ENCODE results near the gene TTC21B.

TTC21B gene

DNA sequence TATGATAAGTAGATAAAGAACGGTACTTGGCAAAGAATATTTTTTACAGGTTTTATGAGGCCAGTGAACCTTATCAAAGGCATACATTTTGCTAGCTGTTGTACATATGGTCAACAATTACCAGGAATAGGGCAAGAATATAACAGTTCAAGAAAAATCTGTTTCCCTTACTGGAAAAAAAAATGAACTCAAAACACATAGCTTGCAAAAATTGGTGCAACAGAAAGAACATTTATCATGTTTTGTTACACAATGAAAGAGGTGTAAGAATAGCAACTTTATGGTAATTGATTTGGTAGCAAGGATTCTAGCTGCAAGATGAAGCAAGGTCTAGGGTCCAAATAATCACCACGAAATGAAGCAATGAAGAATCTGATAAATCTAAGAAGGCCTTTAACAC is 41.6 kb downstream of the TTC21B start:
- no peak for DNase-seq (ENCODE audit: extremely low spot score)
- TF ChIP-seq, protein P1, sequence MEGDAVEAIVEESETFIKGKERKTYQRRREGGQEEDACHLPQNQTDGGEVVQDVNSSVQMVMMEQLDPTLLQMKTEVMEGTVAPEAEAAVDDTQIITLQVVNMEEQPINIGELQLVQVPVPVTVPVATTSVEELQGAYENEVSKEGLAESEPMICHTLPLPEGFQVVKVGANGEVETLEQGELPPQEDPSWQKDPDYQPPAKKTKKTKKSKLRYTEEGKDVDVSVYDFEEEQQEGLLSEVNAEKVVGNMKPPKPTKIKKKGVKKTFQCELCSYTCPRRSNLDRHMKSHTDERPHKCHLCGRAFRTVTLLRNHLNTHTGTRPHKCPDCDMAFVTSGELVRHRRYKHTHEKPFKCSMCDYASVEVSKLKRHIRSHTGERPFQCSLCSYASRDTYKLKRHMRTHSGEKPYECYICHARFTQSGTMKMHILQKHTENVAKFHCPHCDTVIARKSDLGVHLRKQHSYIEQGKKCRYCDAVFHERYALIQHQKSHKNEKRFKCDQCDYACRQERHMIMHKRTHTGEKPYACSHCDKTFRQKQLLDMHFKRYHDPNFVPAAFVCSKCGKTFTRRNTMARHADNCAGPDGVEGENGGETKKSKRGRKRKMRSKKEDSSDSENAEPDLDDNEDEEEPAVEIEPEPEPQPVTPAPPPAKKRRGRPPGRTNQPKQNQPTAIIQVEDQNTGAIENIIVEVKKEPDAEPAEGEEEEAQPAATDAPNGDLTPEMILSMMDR (IDR thresholded peaks at IDR 0.05; ENCODE audit: control extremely low read depth, extremely low read depth, low read depth, missing control alignments): no peak
- POLR2A ChIA-PET: no interaction called here
- CTCF ChIA-PET: interaction anchor here (1.1 to 1.4 kb wide), 2 partner anchors 8 to 38 kb away, joined by 3 to 4 read pairs; no protein-coding TSS in a partner anchor

GRCh38 chr2:165911231-165911630 is 42.3 kb downstream of the TTC21B start:
- POLR2A ChIA-PET: no interaction called here
- CTCF ChIA-PET: interaction anchor here (1.0 to 1.4 kb wide), 5 partner anchors 8 to 38 kb away, joined by 3 to 4 read pairs (median 3); no protein-coding TSS in a partner anchor
- DNase-seq (ENCODE audit: extremely low spot score): no peak
- TF ChIP-seq, protein P1 (IDR thresholded peaks at IDR 0.05; ENCODE audit: control extremely low read depth, extremely low read depth, low read depth, missing control alignments): no peak

- POLR2A ChIA-PET: no interaction called here
- CTCF ChIA-PET: interaction anchor here (1.2 to 1.3 kb wide), 2 partner anchors 20 to 43 kb away, joined by 3 to 4 read pairs; no protein-coding TSS in a partner anchor
- TF ChIP-seq, protein P1 (IDR thresholded peaks at IDR 0.05; ENCODE audit: control extremely low read depth, extremely low read depth, low read depth, missing control alignments): no peak
- no peak for DNase-seq (ENCODE audit: extremely low spot score)
These were observed 44.1 kb downstream of the TTC21B start for GRCh38 chr2:165909466-165909865.

DNA sequence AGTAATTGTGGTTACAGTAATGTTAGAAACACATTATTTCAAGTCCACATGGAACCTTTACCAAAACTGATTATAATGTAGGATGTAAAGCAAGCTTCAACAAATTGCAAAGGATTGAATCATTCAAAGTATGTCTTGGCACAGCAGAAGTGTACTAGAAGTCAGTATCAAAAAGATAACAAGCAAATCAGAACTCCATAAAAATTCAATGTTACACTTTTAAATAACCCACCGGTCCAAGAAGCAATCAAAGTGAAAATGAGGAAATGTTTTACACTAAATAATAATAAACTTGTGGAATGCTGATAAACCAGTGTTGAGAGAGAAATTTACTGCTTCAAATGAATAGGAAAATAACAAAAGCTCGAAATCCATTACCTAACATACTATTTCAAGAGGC is 47.7 kb downstream of the TTC21B start:
- DNase-seq (ENCODE audit: extremely low spot score): no peak
- CTCF ChIA-PET: no interaction called here
- POLR2A ChIA-PET: no interaction called here
- TF ChIP-seq, protein P1 (IDR thresholded peaks at IDR 0.05; ENCODE audit: control extremely low read depth, extremely low read depth, low read depth, missing control alignments): no peak

DNA sequence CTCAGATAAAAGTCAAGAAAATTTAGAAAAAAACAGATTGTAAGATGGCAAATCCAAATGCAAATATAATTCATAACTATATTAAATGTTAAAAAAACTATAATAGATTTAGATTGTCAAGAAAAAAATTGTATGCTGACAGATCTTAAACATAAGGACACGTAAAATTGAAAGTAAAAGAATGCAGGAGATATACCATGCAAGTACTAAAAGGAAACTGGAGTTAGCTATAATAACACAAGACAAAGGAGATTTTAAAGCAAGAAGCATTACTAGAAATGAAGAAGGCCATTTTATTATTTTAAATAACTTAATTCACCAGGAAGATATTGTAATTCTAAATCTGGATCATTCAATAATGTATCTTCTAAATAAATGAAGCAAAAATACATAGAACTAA is 48.3 kb downstream of the TTC21B start:
- TF ChIP-seq, protein P1 (IDR thresholded peaks at IDR 0.05; ENCODE audit: control extremely low read depth, extremely low read depth, low read depth, missing control alignments): no peak
- DNase-seq (ENCODE audit: extremely low spot score): no peak
- POLR2A ChIA-PET: no interaction called here
- CTCF ChIA-PET: no interaction called here

- ChIA-PET CTCF (interaction anchor here (1.0 to 1.8 kb wide), 7 partner anchors 11 to 49 kb away, joined by 3 to 6 read pairs (median 4); partner anchors contain the start of gene TTC21B), POLR2A (no interaction called here)
- no peak for DNase-seq (ENCODE audit: extremely low spot score)
- TF ChIP-seq, protein P1 (IDR thresholded peaks at IDR 0.05; ENCODE audit: control extremely low read depth, extremely low read depth, low read depth, missing control alignments): no peak
These were observed 49.1 kb downstream of the TTC21B start for GRCh38 chr2:165904432-165904831.
